GM18868 (cell line): ENCODE measurements around the gene SUSD2.
"Not testable (repeated sequence)": the region's sequence is repeated elsewhere in the genome, so short reads cannot be mapped to it uniquely, and the experiment has no call there.

Experiments used
- ATAC-seq: cut with Tn5 transposase; IDR thresholded peaks from one replicate; pipeline ENCODE4 v1.9.1; 2021; ENCODE audit warnings: mild to moderate bottlenecking, moderate library complexity; ENCODE audit not compliant: unreplicated experiment

Gene SUSD2

DNA sequence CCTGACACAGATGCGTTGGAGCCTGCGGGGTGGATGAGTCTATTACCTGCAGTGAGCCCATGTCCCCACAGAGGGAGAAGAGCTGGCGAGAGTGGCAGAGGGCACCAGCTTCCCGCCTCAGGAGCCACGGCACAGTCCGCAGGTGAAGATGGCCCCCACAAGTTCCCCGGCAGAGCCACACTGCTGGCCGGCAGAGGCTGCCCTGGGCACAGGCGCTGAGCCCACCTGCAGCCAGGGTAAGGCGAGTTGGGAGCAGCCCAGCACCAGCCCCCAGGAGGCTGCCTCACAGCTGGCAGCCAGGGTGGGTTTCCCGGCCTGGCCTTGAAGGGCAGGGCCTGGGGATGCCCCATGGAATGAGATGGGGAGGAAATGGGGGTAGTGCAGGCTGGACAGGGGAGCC, 5.2 kb upstream of the SUSD2 start:
- no peak for ATAC-seq

DNA sequence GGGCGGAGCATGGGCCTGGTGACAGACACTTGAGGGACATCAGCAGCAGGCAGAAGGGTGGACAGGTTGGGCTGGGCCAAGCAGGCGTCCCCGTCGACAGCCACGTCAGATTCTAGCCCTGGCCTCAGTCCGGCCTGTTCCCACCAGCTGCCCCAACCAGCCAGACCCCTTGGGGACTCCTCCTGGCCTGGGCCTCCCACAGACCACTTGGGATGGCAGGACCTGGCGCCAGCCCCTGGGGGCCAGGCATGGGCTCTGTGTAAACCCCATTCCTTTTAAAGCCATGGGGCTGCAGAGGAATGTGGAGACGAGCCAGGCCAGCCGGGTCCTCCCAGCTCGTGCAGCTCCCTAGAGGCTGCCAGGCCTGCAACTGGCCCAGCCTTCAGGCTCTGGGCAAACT, 4.7 kb upstream of the SUSD2 start:
- ATAC-seq: no peak

DNA sequence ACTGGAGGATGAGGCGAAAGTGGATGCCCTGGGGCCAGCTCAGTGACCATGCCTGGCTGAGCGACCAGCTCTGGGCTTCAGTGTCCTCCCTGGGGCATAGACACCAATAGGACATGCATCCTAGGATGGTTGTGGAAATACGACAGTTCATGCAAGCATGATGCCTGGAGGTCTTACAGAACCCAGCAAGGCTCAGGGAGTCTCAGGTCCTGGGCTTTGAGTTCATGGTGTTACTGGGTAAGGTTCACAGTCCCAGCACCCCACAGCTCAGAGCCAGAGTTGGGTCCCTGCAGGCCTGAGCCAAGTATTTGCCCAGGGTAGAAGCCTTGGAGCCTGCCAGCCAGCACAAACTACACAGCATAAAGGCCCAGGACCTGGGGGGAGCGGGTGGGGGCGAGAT, 4.2 kb upstream of the SUSD2 start:
- no peak for ATAC-seq

DNA sequence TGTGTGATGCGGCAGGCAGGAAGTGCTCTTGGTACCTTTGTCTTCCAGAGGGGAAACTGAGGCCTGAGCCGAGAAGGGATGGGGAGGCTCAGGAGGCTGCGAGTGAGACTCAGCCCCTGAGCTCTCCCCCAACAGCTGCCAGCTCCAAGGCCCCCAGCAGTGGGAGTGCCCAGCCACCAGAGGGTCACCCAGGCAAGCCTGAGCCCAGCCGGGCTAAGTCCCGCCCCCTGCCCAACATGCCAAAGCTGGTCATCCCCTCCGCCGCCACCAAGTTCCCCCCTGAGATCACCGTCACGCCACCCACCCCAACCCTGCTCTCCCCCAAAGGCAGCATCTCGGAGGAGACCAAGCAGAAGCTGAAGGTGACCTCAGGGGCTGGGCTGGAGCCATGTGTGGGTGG, 3.8 kb upstream of the SUSD2 start:
- no peak for ATAC-seq

DNA sequence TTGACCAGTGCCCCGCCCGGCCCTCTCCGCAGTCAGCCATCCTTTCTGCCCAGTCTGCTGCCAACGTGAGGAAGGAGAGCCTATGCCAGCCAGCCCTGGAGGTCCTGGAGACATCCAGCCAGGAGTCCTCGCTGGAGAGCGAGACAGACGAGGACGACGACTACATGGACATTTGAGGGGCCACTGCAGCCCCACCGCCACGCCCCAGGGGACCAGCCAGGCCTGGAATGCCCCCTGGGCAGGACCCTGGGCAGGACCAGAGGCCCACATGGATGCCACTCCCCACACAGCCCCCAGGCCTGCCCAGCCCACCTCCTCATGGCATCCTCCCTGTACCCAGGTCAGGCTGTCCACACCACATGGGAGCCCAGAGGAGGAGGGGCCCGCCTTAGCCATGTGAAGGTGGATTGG, 3.3 kb upstream of the SUSD2 start:
- ATAC-seq: no peak

DNA sequence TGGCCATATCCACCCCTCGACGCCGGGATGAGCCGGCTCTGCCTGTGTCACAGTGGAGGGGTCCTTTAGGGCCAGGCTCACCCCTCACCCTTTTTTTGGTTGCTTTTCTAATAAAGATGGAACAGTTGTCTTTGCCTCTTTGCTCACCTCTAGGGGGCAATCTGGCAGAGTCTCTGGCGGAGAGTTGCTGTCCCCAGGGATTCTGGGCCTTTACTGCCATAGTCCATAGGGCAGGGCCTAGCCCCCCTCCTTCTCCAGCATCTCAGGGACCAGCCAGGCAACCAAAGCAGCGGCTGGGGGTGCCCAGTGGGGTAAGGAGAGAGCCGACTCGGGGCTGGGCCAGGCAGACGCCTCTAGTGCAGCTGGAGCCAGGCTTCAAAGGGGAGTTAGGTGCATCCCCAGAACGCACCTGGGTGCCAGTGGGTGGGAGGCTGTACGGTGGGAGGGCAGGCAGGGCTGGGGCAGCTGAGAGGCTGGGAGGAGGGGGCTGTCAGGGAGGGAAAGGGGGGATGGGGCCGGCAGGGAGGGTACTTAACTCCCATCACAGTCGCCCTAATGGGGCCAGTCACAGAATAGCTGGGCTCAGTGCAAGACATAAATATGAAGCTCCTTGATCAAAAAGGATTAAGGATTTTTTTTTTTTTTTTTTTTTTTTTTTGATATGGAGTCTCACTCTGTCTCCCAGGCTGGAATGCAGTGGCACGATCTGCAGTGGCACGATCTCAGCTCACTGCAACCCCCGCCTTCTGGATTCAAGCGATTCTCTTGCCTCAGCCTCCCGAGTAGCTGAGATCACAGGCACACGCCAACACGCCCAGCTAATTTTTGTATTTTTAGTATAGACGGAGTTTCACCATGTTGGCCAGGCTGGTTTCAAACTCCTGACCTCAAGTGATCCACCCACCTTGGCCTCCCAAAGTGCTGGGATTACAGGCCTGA, 2.5 kb upstream of the SUSD2 start:
- no peak for ATAC-seq

DNA sequence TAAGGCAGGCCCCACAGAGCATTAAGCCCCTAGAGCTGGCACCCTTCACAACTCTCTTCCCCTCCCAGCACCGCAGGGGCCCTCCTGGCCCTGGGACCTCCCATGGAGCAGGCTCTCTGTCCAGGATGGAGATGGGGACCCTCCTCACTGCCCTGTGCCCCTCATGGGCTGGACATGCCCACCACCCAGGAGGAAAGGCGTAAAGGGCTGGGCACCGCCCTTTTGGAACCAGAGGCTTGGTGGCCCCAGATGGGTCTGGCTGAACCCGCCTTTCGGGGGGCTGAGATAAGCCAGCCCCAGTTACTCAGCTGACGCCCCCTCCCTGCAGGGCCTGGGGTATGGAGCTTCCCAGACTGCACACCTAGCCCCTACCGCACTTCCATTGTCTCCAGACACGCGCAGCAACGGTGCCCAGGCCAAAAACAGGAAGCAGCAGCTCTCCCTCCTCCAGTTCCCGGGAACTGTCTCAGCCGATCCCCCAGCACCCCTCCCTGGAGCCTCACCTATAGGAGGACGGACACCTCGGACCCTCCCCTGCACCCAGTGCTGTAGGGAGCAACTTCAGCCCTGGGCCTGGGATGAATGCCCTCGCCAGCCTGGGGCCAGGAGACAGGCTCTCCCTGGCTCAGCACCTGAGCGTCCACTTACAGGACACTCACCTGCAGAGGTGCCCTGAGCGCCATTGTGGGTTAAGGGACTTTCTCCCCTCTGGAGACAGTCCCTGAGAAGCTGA, 1.6 kb upstream of the SUSD2 start:
- ATAC-seq: no peak

DNA sequence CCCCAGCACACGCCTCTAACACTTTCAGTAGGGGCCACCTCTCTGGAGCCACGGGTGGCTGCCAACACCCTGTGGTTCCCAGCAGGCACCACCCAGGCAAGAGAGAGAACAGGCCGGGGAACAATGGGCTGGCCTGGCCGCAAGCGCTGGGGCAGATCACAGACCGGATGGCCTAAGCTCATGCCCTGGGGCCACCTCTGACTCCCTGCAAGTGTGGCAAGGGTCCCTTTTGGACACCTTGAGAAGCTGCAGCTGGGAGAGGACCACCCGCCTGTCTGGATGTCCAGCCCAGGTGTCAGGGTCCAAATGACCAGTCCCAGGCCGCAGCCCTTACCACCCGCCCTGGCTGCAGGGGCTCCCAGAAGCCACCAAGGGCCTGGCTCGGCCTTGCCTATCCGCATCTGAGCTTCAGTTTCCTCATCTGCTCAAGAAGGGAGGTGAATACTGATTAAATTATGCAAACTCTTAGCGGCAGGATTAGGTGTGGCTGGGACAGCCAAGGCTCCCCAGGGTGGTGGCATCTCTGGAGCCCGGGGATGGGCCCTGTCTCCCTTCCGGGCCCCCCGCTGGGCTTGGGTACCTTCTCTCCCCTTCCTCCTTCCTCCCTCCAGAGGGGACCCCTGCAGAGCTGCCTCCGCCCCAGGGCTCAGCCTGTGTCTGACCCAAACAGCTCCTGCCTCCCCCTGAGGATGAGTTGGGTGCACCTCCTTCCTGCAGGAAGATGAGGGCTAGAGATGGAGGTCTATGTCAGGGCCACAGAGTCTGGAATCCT, 785 bp upstream of the SUSD2 start:
- no peak for ATAC-seq

DNA sequence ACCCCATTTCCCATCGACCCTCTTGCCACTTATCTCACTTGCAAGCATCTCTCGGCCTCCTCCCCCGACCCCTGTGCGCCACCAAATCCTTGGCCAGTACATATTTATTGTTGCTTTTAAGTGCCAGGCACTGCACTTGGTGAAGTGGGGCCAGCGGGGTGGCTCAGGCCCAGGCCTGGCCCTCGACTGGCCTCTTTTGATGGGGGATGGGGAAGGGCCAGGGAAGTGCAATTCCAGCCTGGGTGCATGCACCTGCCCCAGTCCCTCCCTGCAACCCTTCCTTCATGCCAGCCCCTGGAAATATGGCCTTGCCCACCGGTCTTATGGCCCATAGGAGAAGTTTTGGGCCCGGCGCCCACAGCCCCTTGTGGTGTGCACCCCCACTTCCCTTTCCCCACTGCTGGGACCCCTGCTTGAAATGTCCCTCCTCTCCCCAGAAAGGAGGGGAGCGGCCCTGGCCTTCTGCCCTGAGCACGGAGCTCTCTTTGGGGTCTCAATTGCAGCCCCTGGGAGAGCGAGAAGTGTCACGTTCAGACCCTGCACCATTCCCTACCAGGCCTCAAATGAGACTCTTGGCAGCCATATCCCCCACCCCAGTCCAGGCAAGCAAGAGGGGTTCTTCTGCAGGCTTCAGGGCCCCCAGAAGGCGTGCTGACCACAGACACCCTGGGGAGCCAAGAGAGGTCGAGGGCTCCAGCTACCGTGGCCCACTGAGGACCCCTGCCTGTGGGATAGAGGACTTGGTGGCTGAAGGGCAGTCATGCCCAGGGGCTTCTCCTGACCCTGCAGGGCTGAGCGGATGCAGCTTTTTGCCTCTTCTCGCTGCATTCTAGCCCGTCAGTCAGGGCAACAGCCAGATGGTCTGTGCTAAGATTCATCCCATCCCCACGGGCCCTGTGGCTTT, 961 bp downstream of the SUSD2 start:
- ATAC-seq: no peak

DNA sequence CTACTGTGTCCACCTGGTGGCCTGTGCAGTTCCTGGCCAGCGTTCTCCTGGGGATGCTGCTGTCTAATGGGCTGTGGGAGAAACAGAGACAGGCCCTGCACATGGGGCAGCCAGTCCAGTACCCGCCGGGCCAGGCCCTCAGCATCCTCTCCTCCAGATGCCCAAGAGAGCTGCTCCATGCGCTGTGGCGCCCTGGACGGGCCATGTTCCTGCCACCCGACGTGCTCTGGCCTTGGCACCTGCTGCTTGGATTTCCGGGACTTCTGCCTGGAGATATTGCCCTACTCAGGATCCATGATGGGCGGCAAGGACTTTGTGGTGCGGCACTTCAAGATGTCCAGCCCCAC, 1.6 kb downstream of the SUSD2 start:
- not testable (repeated sequence) for ATAC-seq

DNA sequence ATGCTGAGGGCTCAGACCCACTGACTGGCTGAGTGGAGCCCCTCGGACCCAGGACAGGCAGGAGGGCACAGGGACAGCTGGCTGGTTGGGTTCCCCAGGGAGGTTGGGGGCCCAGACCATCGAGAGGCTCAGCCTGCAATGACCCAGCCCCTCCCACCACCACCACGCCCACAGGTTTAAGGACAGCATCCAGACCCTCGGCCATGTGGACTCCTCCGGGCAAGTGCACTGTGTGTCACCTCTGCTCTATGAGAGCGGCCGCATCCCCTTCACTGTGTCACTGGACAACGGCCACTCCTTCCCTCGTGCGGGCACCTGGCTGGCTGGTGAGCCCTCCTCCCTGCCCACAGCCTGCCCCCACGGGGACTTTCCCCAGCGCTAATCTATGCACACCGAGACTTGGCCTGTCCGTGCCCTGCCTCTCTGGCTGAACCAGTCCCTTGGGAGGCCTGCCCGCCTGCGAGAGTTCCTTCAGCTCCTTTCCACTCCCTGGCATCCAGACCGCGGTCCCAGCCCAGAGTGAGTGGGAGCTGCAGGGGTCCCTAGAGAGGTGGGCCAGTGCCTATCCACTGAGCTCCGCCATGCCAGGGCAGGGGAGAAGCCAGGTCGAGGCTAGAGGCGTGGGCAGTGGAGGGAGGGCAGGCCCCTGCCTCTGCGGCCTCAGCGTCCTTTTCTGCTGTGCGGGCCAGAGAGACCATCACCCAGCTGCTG, 2.2 kb downstream of the SUSD2 start:
- no peak for ATAC-seq

DNA sequence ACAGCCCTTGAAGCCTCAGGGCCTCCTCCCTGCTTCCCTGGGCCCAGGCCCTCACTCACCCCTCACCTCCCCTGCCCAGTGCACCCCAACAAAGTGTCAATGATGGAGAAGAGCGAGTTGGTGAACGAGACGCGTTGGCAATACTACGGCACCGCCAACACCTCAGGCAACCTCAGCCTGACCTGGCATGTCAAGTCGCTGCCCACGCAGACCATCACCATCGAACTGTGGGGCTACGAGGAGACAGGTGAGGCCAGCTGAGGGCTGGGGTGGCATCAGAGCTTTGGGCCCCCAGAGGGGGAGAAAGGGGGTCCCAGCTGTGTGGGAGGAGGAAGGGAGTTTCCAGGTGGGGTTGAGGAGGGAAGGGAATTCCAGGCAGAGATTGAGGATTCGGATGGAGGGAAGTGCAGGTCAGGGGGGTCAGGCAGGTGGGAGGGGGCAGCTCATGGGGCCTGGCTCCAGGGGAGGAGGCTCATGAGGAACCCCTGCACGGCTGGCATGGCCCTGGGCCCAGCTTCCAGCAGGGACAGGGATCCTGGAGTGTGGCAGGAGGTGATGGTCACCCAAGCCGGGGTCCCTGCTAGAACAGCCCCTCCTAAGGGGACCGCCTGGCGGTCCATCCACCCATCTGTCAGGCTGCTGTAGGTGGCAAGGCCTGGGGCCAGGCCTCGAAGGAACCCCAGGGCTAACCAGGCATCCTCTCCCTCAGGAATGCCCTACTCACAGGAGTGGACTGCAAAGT, 2.9 kb downstream of the SUSD2 start:
- no peak for ATAC-seq

DNA sequence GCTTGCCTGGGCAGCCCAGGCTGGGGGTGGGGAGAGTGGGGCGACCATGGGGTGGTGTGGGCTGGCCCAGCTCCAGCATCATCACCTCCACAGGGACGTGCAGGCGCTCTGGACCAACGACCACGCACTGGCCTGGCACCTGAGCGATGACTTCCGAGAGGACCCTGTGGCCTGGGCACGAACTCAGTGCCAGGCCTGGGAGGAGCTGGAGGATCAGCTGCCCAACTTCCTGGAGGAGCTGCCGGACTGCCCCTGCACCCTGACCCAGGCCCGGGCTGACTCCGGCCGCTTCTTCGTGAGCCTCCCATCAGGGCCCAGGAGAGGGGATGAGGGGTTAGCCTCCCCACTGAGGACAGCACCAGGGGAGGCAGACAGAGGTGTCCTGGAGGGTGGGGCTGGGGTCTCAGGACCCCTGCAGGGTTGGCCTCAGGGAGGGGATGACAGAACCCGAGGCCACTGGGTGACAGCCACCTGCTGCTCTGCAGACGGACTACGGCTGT, 3.8 kb downstream of the SUSD2 start:
- no peak for ATAC-seq

DNA sequence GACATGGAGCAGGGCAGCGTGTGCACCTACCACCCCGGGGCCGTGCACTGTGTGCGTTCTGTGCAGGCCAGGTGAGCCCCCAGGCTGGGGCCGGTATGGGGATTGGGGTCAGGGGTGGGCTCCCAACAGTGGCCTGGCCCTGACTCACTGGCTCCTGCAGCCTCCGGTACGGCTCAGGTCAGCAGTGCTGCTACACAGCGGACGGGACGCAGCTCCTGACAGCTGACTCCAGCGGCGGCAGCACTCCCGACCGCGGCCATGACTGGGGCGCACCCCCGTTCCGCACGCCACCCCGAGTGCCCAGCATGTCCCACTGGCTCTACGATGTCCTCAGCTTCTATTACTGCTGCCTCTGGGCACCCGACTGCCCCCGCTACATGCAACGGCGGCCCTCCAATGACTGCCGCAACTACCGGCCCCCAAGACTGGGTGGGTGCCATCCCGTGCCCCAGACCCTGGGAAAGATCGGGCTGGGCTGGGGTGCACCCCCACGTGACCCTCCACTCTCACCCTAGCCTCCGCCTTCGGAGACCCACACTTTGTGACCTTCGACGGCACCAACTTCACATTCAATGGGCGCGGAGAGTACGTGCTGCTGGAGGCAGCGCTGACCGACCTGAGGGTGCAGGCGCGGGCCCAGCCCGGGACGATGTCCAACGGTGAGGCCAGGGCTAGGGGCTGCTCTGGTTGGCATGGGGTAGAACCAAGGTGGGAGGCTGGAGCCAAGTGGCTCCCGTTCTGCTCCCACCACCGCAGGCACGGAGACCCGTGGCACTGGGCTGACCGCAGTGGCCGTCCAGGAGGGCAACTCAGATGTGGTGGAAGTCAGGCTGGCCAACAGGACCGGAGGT, 4.4 kb downstream of the SUSD2 start:
- no peak for ATAC-seq

DNA sequence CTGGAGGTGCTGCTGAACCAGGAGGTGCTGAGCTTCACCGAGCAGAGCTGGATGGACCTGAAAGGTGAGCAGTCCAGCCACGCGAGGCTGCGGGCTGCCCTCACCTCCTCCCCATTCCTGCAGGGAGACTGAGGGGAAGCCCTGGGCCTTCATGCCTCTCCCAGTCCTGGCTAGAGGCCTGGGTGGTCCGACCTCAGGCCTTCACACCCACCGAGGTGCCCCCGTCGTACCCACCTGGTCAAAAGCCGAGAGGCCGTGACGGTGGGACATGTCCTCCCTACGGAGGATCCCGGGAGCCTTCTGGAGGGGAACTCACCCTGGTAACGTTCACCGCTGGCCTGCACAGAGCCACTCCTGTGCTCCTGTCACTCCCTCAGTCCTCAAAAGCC, 5.1 kb downstream of the SUSD2 start:
- ATAC-seq: no peak

DNA sequence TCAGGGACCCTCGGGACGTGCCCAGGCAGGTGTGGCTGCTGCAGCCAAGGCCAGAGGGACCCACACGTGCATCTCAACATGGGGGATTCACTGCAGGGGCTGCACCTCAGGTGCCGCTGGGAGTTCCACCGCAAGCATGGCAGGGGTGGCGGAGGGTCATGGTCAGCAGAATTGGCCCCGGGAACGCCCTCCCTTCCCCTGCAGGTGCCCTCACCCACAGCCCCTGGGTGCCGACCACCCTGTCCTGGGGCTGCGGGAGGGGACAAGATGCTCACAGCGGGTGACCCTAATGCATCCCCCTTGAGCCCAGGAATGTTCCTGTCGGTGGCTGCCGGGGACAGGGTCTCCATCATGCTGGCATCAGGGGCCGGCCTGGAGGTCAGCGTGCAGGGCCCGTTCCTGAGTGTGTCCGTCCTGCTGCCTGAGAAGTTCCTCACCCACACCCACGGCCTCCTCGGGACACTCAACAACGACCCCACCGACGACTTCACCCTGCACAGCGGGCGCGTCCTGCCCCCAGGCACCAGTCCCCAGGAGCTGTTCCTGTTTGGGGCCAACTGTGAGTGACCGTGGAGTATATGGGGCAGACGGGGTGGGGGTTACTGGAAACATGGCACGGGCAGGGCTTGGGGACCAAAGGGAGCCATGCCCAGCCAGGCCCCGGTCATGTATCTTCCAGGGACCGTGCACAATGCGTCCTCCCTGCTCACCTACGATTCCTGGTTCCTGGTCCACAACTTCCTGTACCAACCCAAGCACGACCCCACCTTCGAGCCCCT, 5.8 kb downstream of the SUSD2 start:
- ATAC-seq: no peak
